HEK293 (cell line): Measurements from ENCODE around the gene RECK.

Source experiments
- BCL11A ChIP-seq: fragments of 450-650 bp; formaldehyde crosslinking; IDR thresholded peaks from 2 replicates; pipeline ENCODE4 v1.5.1; 2016; ENCODE audit warnings: low read depth, missing biosample characterization, missing genetic modification characterization
- BCL11B ChIP-seq: fragments of 450-650 bp; formaldehyde crosslinking; IDR thresholded peaks from 2 replicates; pipeline ENCODE4 v1.5.1; 2016; ENCODE audit warnings: low read depth, missing biosample characterization, missing genetic modification characterization
- HIC1 ChIP-seq: fragments of 450-650 bp; formaldehyde crosslinking; IDR thresholded peaks from 2 replicates; pipeline ENCODE4 v1.5.1; 2016; ENCODE audit warnings: missing biosample characterization, missing genetic modification characterization
- HOXA7 ChIP-seq: sonication (generic); formaldehyde crosslinking; IDR thresholded peaks from 2 replicates; pipeline ENCODE4 v1.8.1; 2022; ENCODE audit warnings: missing genetic modification reagents, borderline replicate concordance
- IKZF3 ChIP-seq: fragments of 450-650 bp; IDR thresholded peaks from 2 replicates; pipeline ENCODE4 v1.5.0; 2018; ENCODE audit warnings: missing biosample characterization, mild to moderate bottlenecking, missing genetic modification characterization, moderate library complexity
- PRDM1 ChIP-seq: fragments of 450-650 bp; formaldehyde crosslinking; IDR thresholded peaks from 2 replicates; pipeline ENCODE4; 2016; ENCODE audit warnings: missing biosample characterization, missing genetic modification characterization
- SP3 ChIP-seq: fragments of 450-650 bp; formaldehyde crosslinking; IDR thresholded peaks from 2 replicates; pipeline ENCODE4 v1.5.1; 2016; ENCODE audit warnings: missing biosample characterization, missing genetic modification characterization
- SP7 ChIP-seq: fragments of 450-650 bp; formaldehyde crosslinking; IDR thresholded peaks from 2 replicates; pipeline ENCODE4 v1.5.1; 2016; ENCODE audit warnings: missing biosample characterization, missing genetic modification characterization
- ZBTB1 ChIP-seq: fragments of 450-650 bp; formaldehyde crosslinking; IDR thresholded peaks from 2 replicates; pipeline ENCODE4 v1.5.1; 2016; ENCODE audit warnings: missing biosample characterization, missing genetic modification characterization
- ZBTB7A ChIP-seq: fragments of 450-650 bp; formaldehyde crosslinking; IDR thresholded peaks from 2 replicates; pipeline ENCODE4 v1.5.1; 2016; ENCODE audit warnings: low read depth, missing biosample characterization, missing genetic modification characterization
- ZFP3 ChIP-seq: fragments of 450-650 bp; formaldehyde crosslinking; IDR thresholded peaks from 2 replicates; pipeline ENCODE4 v1.5.1; 2016; ENCODE audit warnings: low read depth, missing biosample characterization, missing genetic modification characterization
- ZNF114 ChIP-seq: fragments of 450-650 bp; formaldehyde crosslinking; IDR thresholded peaks from 2 replicates; pipeline ENCODE4 v1.5.0; 2017; ENCODE audit warnings: missing biosample characterization, missing genetic modification characterization
- ZNF132 ChIP-seq: fragments of 450-650 bp; formaldehyde crosslinking; IDR thresholded peaks from 2 replicates; pipeline ENCODE4 v1.5.1; 2017; ENCODE audit warnings: missing biosample characterization, missing genetic modification characterization, borderline replicate concordance
- ZNF133 ChIP-seq: fragments of 450-650 bp; formaldehyde crosslinking; IDR thresholded peaks from 2 replicates; pipeline ENCODE4 v1.5.1; 2016; ENCODE audit warnings: missing biosample characterization, missing genetic modification characterization
- ZNF146 ChIP-seq: fragments of 450-650 bp; formaldehyde crosslinking; IDR thresholded peaks from 2 replicates; pipeline ENCODE4 v1.5.1; 2016; ENCODE audit warnings: missing biosample characterization, missing genetic modification characterization
- ZNF148 ChIP-seq: fragments of 450-650 bp; formaldehyde crosslinking; IDR thresholded peaks from 2 replicates; pipeline ENCODE4 v1.5.0; 2017; ENCODE audit warnings: missing biosample characterization, missing genetic modification characterization, borderline replicate concordance
- ZNF16 ChIP-seq: fragments of 450-650 bp; formaldehyde crosslinking; IDR thresholded peaks from 2 replicates; pipeline ENCODE4 v1.5.1; 2016; ENCODE audit warnings: low read depth, missing biosample characterization, missing genetic modification characterization
- ZNF184 ChIP-seq: fragments of 450-650 bp; IDR thresholded peaks from 2 replicates; pipeline ENCODE4 v1.5.1; 2018; ENCODE audit warnings: missing biosample characterization, mild to moderate bottlenecking, missing genetic modification characterization
- ZNF202 ChIP-seq: fragments of 450-650 bp; formaldehyde crosslinking; IDR thresholded peaks from 2 replicates; pipeline ENCODE4 v1.5.1; 2016; ENCODE audit warnings: missing biosample characterization, missing genetic modification characterization, borderline replicate concordance
- ZNF214 ChIP-seq: fragments of 450-650 bp; formaldehyde crosslinking; IDR thresholded peaks from 2 replicates; pipeline ENCODE4 v1.5.1; 2017; ENCODE audit warnings: missing biosample characterization, mild to moderate bottlenecking, missing genetic modification characterization, borderline replicate concordance
- ZNF24 ChIP-seq: fragments of 450-650 bp; formaldehyde crosslinking; IDR thresholded peaks from 2 replicates; pipeline ENCODE4 v1.5.1; 2016; ENCODE audit warnings: missing biosample characterization, missing genetic modification characterization
- ZNF37A ChIP-seq: fragments of 450-650 bp; IDR thresholded peaks from 2 replicates; pipeline ENCODE4 v1.5.1; 2018; ENCODE audit warnings: missing biosample characterization, missing genetic modification characterization
- ZNF398 ChIP-seq: fragments of 450-650 bp; formaldehyde crosslinking; IDR thresholded peaks from 2 replicates; pipeline ENCODE4 v1.5.1; 2017; ENCODE audit warnings: missing biosample characterization, missing genetic modification characterization
- ZNF404 ChIP-seq: fragments of 450-650 bp; formaldehyde crosslinking; IDR thresholded peaks from 2 replicates; pipeline ENCODE4 v1.5.1; 2017; ENCODE audit warnings: missing biosample characterization, missing genetic modification characterization
- ZNF501 ChIP-seq: fragments of 450-650 bp; formaldehyde crosslinking; IDR thresholded peaks from 2 replicates; pipeline ENCODE4 v1.5.1; 2016; ENCODE audit warnings: missing biosample characterization, missing genetic modification characterization
- ZNF518A ChIP-seq: fragments of 450-650 bp; formaldehyde crosslinking; conservative IDR thresholded peaks from 2 replicates; pipeline ENCODE4 v1.5.1; 2016; ENCODE audit warnings: low read depth, missing biosample characterization, missing genetic modification characterization
- ZNF558 ChIP-seq: fragments of 450-650 bp; formaldehyde crosslinking; IDR thresholded peaks from 2 replicates; pipeline ENCODE4 v1.5.1; 2016; ENCODE audit warnings: missing biosample characterization, missing genetic modification characterization
- TF ChIP-seq, protein P1 (sequence below): fragments of 450-650 bp; formaldehyde crosslinking; IDR thresholded peaks from 2 replicates; pipeline ENCODE4 v1.5.1; 2016; ENCODE audit warnings: missing biosample characterization, missing genetic modification characterization

RECK gene

GRCh38 chr9:36036780-36037548, at the start of gene RECK (continued):
- TF ChIP-seq ZNF398 (tag by site-specific recombination) (no peak), ZNF37A (no peak), ZNF146 (no peak), ZNF501 (tag by site-specific recombination) (no peak), ZNF16 (tag by site-specific recombination) (no peak), ZNF184 (tag by site-specific recombination) (no peak), HIC1 (no peak), SP3 (tag by site-specific recombination) (peak; percentile 61), ZNF24 (tag by site-specific recombination) (no peak), IKZF3 (tag by site-specific recombination) (no peak), ZNF148 (tag by site-specific recombination) (no peak), ZNF214 (no peak), ZNF202 (tag by site-specific recombination) (no peak), ZNF132 (tag by site-specific recombination) (no peak), ZBTB7A (tag by site-specific recombination) (peak; percentile 68; the same call in 1 of the 2 replicates), ZBTB1 (tag by site-specific recombination) (no peak), ZNF558 (tag by site-specific recombination) (no peak), ZNF404 (no peak), SP7 (tag by site-specific recombination) (no peak), ZFP3 (no peak), HOXA7 (CRISPR knock-in tag) (no peak; the same call in 1 of the 2 replicates), ZNF133 (tag by site-specific recombination) (no peak), BCL11A (tag by site-specific recombination) (0 out of 2 replicates have a peak, but pooled peaks have one; percentile 25), PRDM1 (tag by site-specific recombination) (no peak), ZNF114 (no peak), BCL11B (peak; percentile 87), ZNF518A (tag by site-specific recombination) (no peak)
- TF ChIP-seq, protein P1, sequence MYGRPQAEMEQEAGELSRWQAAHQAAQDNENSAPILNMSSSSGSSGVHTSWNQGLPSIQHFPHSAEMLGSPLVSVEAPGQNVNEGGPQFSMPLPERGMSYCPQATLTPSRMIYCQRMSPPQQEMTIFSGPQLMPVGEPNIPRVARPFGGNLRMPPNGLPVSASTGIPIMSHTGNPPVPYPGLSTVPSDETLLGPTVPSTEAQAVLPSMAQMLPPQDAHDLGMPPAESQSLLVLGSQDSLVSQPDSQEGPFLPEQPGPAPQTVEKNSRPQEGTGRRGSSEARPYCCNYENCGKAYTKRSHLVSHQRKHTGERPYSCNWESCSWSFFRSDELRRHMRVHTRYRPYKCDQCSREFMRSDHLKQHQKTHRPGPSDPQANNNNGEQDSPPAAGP, result no peak
